GM06990 (cell line): ENCODE measurements around the gene SCAF8.
"Not testable (repeated sequence)": the region's sequence is repeated elsewhere in the genome, so short reads cannot be mapped to it uniquely, and the experiment has no call there.

ENCODE experiments used
- DNase-seq: peaks from one replicate; pipeline ENCODE4 v3.0.0-alpha.2; 2011; ENCODE audit not compliant: insufficient read length; ENCODE audit errors: extremely low read depth
- H3K27me3 ChIP-seq: replicated peaks from 2 replicates; pipeline ENCODE4 v1.6.0; 2011; ENCODE audit warnings: low read length; ENCODE audit not compliant: control insufficient read depth, insufficient read depth
- H3K36me3 ChIP-seq: 2 replicates; pipeline ENCODE4 v1.5.1; 2011; ENCODE audit warnings: low read length; ENCODE audit not compliant: control insufficient read depth, insufficient read depth
- H3K4me3 ChIP-seq: replicated peaks from 2 replicates; pipeline ENCODE4 v1.5.1; 2011; ENCODE audit warnings: low read depth, mild to moderate bottlenecking, control low read depth, low read length
- CTCF ChIP-seq: IDR thresholded peaks from 2 replicates; pipeline ENCODE4 v1.5.1; 2011; ENCODE audit warnings: low read length, control low read depth, mild to moderate bottlenecking, inconsistent platforms; ENCODE audit not compliant: insufficient read depth, poor library complexity, severe bottlenecking

SCAF8 gene

GRCh38 chr6:154773610-154774089, 40.4 kb downstream of the SCAF8 start:
- TF ChIP-seq CTCF = no peak
- no peaks in the 10 kb centered on the region for H3K36me3 ChIP-seq
- H3K27me3 ChIP-seq = no peaks in the 10 kb centered on the region
- peak overlapping the region; percentile 50 for H3K4me3 ChIP-seq
- DNase-seq = peak; percentile 66

- not testable (repeated sequence) for H3K36me3 ChIP-seq, H3K27me3 ChIP-seq
Observed at GRCh38 chr6:154779157-154779556, 45.9 kb downstream of the SCAF8 start.

GRCh38 chr6:154782193-154782592, 49.0 kb downstream of the SCAF8 start:
- DNase-seq = no peak
- no peaks in the 10 kb centered on the region; the same call in 1 of the 2 replicates for H3K36me3 ChIP-seq
- H3K27me3 ChIP-seq = no peaks in the 10 kb centered on the region
- TF ChIP-seq CTCF = no peak
- no peak overlapping the region for H3K4me3 ChIP-seq

More at GRCh38 chr6:154779157-154779556, 45.9 kb downstream of the SCAF8 start:
- not testable (repeated sequence) for H3K4me3 ChIP-seq, DNase-seq

GRCh38 chr6:154783229-154783628, 50.0 kb downstream of the SCAF8 start:
- Histone ChIP-seq H3K4me3 (no peak overlapping the region), H3K27me3 (no peaks in the 10 kb centered on the region), H3K36me3 (no peaks in the 10 kb centered on the region; the same call in 1 of the 2 replicates)
- DNase-seq = no peak
- no peak for TF ChIP-seq CTCF

- DNase-seq = no peak
- no peak for TF ChIP-seq CTCF
- no peak overlapping the region for H3K4me3 ChIP-seq
- H3K36me3 ChIP-seq = no peaks in the 10 kb centered on the region; the same call in 1 of the 2 replicates
- no peaks in the 10 kb centered on the region for H3K27me3 ChIP-seq
Observed at GRCh38 chr6:154785075-154785474, 51.9 kb downstream of the SCAF8 start.

- DNase-seq = no peak
- Histone ChIP-seq H3K4me3 (no peak overlapping the region), H3K27me3 (no peaks in the 10 kb centered on the region), H3K36me3 (no peaks in the 10 kb centered on the region; the same call in 1 of the 2 replicates)
- no peak for TF ChIP-seq CTCF
Observed at GRCh38 chr6:154786144-154786868, 53.1 kb downstream of the SCAF8 start.
